NCI-H774 (cell line): ENCODE measurements around the gene KIF5C.

ENCODE experiments used
- DNase-seq: peaks from one replicate; lab custom pipeline; 2025; lab: John Stamatoyannopoulos, UW

KIF5C gene

DNA sequence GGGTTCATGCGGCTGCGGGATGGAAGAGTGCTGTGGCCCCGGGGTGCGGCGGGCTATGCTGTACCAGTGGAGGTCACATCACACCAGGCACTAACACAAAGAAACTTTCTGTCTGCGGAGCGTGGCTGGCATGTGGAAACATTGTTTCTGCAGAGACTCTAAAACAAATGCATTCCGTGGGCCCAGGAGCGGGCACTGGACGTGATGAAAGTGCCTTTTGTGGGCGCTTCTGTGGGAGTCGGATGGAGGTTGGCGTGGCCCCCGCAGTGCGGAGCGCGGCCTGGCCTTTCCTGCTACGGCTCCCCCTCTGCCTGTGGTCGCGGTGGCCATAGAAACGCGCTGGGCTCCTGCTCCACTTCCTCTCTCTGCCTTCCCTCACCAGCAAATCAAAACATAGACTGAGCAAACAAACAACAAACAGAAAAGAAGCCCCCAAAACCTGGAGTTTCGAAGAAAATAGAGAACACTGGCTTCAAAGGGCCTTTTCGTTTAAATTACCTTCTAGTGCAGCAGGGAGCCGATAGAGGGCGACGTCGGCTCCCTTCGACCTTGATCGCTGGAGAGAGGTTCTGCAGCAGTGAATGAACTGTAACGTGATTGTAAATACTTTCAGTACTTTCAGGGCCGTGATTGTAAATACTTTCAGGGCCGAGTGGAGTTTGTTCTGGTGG is 51.4 kb downstream of the KIF5C start:
- no peak for DNase-seq

DNA sequence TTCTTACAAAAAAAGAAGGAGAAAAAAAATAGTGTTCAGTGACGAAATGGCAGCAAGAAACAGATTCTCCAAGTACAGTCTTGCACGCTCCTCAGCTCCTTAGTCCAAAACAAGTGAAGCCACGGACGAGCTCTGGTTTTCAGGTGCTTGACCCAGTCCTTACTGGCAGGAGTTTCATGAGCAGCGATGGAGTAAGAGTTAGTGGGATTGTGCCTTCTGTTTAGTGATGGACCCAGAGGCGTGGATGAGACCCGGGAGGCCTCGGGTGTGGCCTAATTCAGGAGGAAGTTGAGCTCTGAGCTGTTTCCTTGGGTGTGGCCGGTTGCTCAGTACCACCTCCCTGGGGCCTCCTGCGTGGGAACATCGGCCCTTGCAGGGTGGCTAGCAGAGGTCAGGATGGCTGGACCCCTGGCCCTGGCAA is 52.0 kb downstream of the KIF5C start:
- DNase-seq, result no peak

GRCh38 chr2:148928395-148928794 is 53.4 kb downstream of the KIF5C start:
- DNase-seq, result no peak

DNA sequence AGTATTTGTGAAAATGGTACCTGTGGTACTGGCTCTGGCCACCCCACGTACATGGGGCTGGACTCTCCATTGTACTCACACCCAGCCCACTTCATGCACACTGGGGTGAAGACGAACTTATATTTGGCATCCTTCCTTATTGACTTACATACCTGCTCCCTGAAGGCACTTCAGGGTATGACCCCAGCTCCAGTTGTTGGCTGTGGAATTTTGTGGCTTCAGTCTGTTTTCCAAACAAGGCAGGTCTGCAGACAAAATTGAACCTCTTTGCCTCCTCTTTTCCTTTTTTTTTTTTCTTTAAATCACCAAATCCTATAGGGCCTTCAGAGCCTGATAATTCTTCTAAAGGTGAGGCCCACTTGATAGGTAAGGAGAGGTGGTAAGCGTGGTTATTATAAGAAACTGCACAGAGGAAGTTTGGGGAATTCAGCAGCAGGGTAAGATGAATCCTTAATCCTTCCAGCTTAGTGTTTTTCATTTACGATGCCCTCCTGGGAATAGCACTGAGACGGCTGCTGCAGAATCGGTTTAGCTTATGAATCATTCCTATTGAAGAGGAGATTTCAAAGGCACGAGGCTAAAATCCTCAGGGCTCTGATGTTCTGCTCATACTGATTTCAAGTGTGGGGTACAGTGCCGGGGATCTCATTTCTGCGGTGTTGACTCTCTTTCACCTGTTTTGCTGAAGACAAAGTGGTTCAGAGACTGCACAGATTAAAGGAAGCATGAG is 55.2 kb downstream of the KIF5C start:
- no peak for DNase-seq

GRCh38 chr2:148932536-148932935 is 57.5 kb downstream of the KIF5C start:
- DNase-seq, result no peak

GRCh38 chr2:148933456-148933855 is 58.4 kb downstream of the KIF5C start:
- no peak for DNase-seq

DNA sequence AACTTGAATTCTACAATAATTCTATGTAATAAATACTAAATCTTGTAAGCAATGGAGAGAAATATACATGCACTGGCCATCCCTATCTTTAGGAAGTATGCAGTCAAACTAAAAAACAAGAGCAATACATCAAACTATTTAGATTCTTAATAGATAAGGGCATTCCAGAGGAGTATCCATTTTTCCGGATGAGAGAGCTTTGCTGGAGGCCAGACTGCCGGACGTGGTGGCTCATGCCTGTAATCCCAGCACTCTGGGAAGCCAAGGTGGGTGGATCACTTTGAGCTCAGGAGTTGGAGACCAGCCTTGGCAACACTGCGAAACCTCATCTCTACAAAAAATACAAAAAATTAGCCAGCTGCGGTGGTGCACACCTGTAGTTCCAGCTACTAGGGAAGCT is 60.8 kb downstream of the KIF5C start:
- no peak for DNase-seq

DNA sequence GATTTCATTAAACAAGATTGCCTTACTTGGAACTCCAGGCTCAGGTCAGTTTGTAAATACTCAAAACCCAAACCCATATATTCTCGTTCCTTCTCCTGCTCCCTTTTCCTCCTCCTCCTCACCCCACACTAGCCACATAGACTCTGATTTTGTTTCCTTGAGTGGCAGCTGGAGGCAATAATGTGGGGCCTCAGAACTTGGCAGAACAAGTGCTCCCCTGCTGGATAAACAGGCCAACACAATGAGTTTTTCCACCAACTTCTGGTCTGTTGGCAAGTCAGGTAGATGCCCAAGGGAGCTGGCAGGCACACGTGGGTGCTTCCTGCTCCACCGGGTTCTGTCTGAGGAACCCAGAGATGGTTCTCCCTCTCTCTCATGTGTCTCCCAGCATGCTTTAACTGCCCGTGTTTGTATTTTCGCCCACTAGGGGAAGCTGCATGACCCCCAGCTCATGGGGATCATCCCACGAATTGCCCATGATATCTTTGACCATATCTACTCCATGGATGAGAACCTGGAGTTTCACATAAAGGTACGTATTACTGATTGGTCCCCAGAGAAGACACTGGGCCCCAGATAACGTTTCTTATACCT is 61.9 kb downstream of the KIF5C start:
- DNase-seq, result no peak

DNA sequence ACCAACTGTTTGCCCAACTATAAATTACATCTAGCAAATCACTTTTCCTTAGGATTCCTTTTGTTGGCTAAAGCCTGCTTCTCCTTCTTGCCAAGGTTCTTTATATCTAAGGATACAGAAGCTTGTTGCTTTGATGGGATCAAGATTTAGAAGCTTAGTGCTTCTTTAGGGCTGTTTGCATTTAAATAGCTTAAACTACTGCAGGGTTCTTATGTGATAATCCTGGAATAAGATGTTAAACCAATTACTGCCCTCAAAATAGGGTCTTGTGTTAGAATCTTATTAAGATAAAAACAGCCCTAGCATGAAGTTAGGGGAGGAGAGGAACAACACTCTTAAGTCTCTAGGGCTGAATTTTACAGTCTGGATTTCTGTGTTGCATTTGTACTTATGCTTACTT is 64.2 kb downstream of the KIF5C start:
- no peak for DNase-seq

GRCh38 chr2:148943097-148943496 is 68.1 kb downstream of the KIF5C start:
- no peak for DNase-seq

DNA sequence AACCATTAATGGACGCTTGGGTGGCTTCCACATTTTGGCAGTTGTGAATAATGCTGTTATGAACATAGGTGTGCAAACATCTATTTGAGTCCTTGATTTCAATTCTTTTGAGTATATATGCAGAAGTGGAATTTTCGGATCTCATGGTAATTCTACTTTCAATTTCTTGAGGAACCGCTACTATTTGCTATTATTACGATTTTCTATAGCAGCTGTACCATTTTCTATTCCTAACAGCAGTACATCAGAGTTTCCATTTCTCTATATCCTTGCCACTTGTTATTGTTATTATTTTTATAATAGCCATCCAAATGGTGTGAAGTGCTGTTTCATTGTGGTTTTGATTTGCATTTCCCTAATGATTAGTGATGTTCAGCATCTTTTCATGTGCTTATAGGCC is 69.5 kb downstream of the KIF5C start:
- no peak for DNase-seq

GRCh38 chr2:148947299-148947698 is 72.3 kb downstream of the KIF5C start:
- no peak for DNase-seq

DNA sequence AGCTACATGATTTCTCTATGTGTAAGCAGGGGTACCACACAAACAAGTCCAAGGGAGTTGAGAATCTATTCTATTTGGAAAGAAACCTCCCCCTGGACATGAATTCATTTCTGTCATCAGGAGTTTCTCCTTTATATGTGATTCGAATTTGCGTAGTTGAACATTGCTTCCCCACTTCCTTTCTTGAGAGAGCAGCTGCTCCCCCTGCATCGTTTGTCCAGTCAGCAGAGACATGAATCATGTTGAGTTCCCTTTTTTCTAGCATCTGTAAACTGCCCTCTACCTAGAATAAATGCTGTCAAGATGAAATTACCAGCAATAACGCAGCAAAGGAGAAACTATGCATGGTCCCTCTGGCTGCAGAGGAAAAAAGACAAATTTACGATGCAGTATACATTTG is 73.8 kb downstream of the KIF5C start:
- no peak for DNase-seq

GRCh38 chr2:148949348-148949747 is 74.3 kb downstream of the KIF5C start:
- DNase-seq, result no peak

- no peak for DNase-seq
Observed at GRCh38 chr2:148952621-148953020, 77.6 kb downstream of the KIF5C start.

- DNase-seq, result no peak
Observed at GRCh38 chr2:148953426-148953825, 78.4 kb downstream of the KIF5C start.

DNA sequence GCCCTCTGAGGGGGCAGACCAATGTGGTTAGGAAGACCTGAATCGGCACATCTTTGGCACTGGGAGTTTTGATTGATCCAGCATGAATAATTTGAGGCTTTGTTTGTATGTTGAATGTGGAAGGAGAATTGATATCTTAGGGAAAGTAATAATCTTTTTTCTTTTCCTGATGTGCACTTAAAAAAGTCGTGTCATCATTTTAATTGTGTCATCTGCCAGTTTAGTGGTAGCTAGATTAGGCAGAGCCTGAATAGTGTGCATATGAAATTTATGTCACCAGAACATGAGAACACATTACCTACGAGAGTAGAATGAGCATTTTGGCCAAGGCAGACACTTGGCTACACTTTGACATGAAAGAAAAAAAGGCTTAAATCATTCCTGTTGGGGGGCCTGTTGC is 79.5 kb downstream of the KIF5C start:
- no peak for DNase-seq

DNA sequence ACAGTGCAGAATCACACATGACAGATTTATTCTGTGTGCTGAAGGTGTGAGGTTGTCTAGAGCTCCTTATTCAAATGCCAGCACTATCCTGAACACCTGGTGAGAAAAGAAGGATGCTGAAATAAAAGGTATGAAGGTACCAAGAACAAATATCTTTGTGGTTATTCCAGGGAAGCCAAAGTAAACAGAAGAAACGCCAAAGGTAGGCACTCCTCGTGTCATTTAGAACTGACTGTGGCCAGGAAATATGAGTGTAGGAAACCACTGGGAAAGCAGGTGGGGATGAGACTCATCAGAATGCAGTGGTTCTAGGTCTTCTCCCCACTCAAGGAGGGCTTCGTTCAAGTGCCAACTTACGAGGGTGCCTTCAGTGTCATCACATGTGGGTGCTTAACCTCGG is 80.8 kb downstream of the KIF5C start:
- DNase-seq, result no peak

DNA sequence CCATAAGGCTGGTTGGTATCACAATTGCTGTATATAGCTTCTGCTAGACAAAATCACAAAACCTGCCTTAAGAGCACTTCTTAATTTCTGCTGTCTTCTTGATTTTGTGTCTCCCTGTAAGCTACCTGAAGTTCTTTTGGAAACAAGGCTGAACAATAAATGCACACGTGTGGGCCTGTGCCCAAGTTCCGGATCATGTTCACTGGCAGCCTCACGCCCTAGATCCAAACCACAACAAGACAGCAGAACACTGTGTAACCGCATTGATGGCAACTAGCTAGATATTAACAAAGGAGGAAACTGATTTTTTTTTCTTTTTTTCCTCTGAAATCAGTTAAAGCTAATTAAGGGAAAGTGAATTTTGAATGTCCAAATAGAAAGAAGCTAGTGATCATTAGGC is 82.0 kb downstream of the KIF5C start:
- no peak for DNase-seq

DNA sequence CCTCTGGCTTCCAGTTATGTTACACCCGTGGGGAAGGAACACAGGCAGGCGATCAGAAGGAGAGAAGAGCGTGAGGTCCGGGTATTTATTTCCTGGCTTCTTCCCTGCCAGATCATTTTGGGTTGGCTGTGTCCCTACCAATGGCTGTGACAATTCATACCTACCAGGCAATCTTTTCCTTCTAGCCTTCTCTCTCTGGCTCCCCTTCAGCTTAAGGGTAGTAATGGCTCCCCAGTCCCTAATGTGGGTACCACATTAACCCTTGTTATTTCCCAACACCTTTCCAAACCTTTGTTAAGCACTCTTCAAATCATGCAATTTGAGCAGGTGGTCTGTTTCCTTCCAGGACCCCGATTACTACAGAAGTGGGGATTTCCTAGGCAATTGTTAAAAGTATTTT is 84.7 kb downstream of the KIF5C start:
- no peak for DNase-seq

DNA sequence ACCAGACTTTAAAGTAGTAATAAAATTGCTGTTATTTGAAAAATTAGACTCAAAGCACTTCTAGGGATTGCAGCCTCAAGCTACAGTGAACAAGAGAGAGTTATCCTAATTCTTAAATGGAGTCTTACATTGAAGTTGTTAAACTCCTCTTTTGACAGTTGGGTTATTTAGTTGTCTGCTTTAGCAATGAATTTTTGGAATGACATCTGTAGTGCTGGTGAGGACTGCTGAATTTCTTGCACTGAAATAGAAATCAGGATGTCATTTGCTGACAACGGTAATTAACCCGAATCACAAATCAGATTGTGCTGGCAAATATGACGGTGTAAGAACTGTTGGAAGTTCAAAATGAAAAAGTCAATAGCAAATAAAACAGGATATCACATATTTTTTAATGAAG is 85.5 kb downstream of the KIF5C start:
- DNase-seq, result no peak

DNA sequence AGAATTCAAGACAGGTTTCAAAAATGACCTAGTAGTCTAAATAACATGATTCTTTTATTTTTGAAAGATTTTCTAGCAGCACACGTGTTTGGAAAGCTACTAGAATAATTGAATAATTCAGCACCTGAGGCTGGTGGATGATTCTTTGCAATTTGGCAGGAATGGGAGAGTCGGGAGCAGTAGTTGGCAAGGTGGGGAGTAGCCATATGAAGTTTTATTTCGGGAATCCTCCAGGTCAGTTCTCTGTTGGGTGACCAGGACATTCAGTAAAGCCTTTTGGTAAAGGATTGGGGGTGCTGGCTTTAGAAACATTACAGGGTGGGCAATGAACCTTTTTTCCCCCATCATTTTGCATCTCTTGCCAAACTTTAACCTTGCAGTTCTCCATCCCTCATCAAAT is 88.4 kb downstream of the KIF5C start:
- no peak for DNase-seq

GRCh38 chr2:148965623-148966437 is 90.8 kb downstream of the KIF5C start:
- no peak for DNase-seq
